Testis (tissue), 3 donors: ENCODE data around the gene RHOF. TPM values are rescaled to one million over a fixed set of nuclear protein-coding genes. Genes with fewer than 3 reads are reported as not detected.
A peak's percentile ranks its signal among the peaks of the same experiment; 100 is the strongest.

Experiments
- DNase-seq: peaks from one replicate; pipeline ENCODE4 v3.0.0-alpha.2; 2019
- H3K27ac ChIP-seq, 2 donors: fragments of 200-600 bp; sonication (generic); one replicate each; pipeline ENCODE4 v1.5.1; 2019
- H3K27me3 ChIP-seq: fragments of 200-600 bp; sonication (generic); one replicate; pipeline ENCODE4 v1.5.1; 2019
- H3K36me3 ChIP-seq: fragments of 200-600 bp; sonication (generic); one replicate; pipeline ENCODE4 v1.5.1; 2017; ENCODE audit warnings: low read depth; ENCODE audit errors: missing control alignments
- H3K4me1 ChIP-seq: fragments of 200-600 bp; sonication (generic); one replicate; pipeline ENCODE4 v1.5.1; 2019
- H3K4me3 ChIP-seq, 2 donors: fragments of 200-600 bp; sonication (generic); one replicate each; pipeline ENCODE4 v1.5.1; 2017 to 2019
- H3K9me3 ChIP-seq: fragments of 200-600 bp; sonication (generic); one replicate; pipeline ENCODE4 v1.5.1; 2017
- CTCF ChIP-seq, 3 experiments: fragments of 450-650 bp in 2 of 3; fragments of 200-600 bp in 1 of 3; sonication (generic) in 1 of 3; IDR thresholded peaks; one replicate each; pipeline ENCODE4 v1.5.1; 2016 to 2019; ENCODE audit warnings: antibody characterized with exemption in 3 of 3, mild to moderate bottlenecking in 2 of 3, moderate library complexity in 1 of 3
- POLR2A ChIP-seq: fragments of 450-650 bp; IDR thresholded peaks from one replicate; pipeline ENCODE4 v1.6.1; 2017; ENCODE audit warnings: antibody characterized with exemption, mild to moderate bottlenecking, moderate library complexity
- WGBS, 2 donors: methylation state at CpG; one replicate each; pipeline ENCODE4 v1.1.5; 2018; 5-methylcytosine and 5-hydroxymethylcytosine counted together
- intact Hi-C: fragments of 100-400 bp; cut with DNase I; formaldehyde crosslinking; loops from one replicate; pipeline ENCODE4 v1.15.1; 2023; ENCODE audit warnings: low total_unique reads
- polyA plus RNA-seq: library from polyadenylated mRNA; stranded (reverse); fragments of 350-450 nt; fragmentation: Illumina TruSeq; extraction: RNeasy Lipid Tissue Mini Kit (QIAGEN cat#74804); gene quantifications from one replicate; pipeline ENCODE4 v1.2.3, GENCODE V29; 2014; ENCODE audit warnings: low read depth, low replicate concordance; ENCODE audit not compliant: insufficient read depth
- total RNA-seq, 2 donors: library from RNA; depleted of rRNA; stranded (reverse); fragments of >200 nt; gene quantifications; one replicate each; pipeline ENCODE4 v1.2.3, GENCODE V29; 2016

Gene RHOF
- total and polyA plus RNA-seq, 3 donors from 2014 or later, result 16.9 to 20.5 (median 18.0) TPM

GRCh38 chr12:121799842-121800693 is 6.6 kb upstream of the RHOF start:
- TF ChIP-seq CTCF (IDR thresholded peaks at IDR 0.05) (no peak), POLR2A (no peak)
- Histone ChIP-seq H3K27ac (peak overlapping the region; percentile 99), H3K4me1 (peaks cover 62% of the 10 kb centered on the region), H3K9me3 (no peaks in the 10 kb centered on the region), H3K36me3 (no peaks in the 10 kb centered on the region), H3K4me3 (peak overlapping the region; percentile 79 to 87), H3K27me3 (no peaks in the 10 kb centered on the region)
- intact Hi-C loops, result no loop called here
- WGBS, 2 donors, result 0% methylated on average over 1 to 74 of the region's 84 CpGs
- peak; percentile 88 for DNase-seq

DNA sequence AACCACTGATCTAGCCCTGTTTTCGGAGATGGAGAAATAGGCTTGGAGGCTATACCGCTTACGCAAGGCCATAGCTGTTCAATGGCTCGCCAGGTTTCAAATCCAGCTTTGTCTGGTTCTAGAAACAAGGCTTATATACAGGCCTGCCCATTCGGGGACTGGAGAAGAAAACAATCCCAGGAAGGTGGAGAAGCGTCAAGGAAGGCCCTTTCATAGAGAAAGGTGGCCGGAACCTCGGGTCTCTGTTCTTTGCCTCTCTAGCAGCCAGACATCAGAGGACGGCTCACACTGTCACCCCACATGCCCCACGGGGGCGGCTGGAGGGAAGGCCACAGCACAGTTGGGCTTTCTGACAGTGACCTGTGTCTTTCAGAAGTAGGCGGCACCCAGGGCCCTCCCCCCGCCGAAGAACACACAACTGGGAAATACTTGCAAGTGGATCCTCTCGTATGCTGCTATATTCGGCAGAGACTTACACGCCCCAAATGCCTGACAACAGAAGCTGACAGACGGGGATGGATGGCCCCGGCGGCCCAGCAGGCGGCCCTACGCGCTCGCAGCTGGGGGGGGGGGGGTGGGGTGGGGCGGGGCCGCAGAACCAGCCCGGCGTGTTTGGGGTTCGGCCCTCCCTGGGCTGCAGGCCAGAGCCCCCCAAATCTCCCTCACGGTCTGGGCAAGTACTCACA is 5.8 kb upstream of the RHOF start:
- TF ChIP-seq POLR2A (no peak), CTCF (IDR thresholded peaks at IDR 0.05) (no peak)
- H3K9me3 ChIP-seq, result no peaks in the 10 kb centered on the region
- intact Hi-C loops, result no loop called here
- no peaks in the 10 kb centered on the region for H3K27me3 ChIP-seq
- no peaks in the 10 kb centered on the region for H3K36me3 ChIP-seq
- peak; percentile 83 for DNase-seq
- H3K4me3 ChIP-seq, result peak overlapping the region; percentile 79 to 87
- H3K4me1 ChIP-seq, result peaks cover 70% of the 10 kb centered on the region
- WGBS, 2 donors, result 15 to 28% methylated on average over 16 to 23 of the region's 30 CpGs
- H3K27ac ChIP-seq, result peak overlapping the region; percentile 99

- H3K4me1 ChIP-seq, result peaks cover 70% of the 10 kb centered on the region
- 46 to 61% methylated on average over 9 to 10 of the region's 10 CpGs for WGBS, 2 donors
- H3K36me3 ChIP-seq, result no peaks in the 10 kb centered on the region
- no peaks in the 10 kb centered on the region for H3K9me3 ChIP-seq
- no peak for DNase-seq
- intact Hi-C loops, result no loop called here
- TF ChIP-seq POLR2A (no peak), CTCF (IDR thresholded peaks at IDR 0.05) (no peak)
- H3K4me3 ChIP-seq, result no peak overlapping the region
- peak overlapping the region; percentile 99 for H3K27ac ChIP-seq
- H3K27me3 ChIP-seq, result no peaks in the 10 kb centered on the region
These were observed 5.3 kb upstream of the RHOF start for GRCh38 chr12:121798787-121799155.

- no peaks in the 10 kb centered on the region for H3K27me3 ChIP-seq
- peak; percentile 80 for DNase-seq
- no peak overlapping the region for H3K4me3 ChIP-seq
- no peaks in the 10 kb centered on the region for H3K36me3 ChIP-seq
- peaks cover 73% of the 10 kb centered on the region for H3K4me1 ChIP-seq
- WGBS, 2 donors, result 19 to 25% methylated on average over 11 to 19 of the region's 19 CpGs
- no peak for TF ChIP-seq POLR2A
- TF ChIP-seq CTCF (IDR thresholded peaks at IDR 0.05), result no peak
- peak overlapping the region; percentile 99 for H3K27ac ChIP-seq
- H3K9me3 ChIP-seq, result no peaks in the 10 kb centered on the region
- intact Hi-C loops, result no loop called here
These were observed 4.7 kb upstream of the RHOF start for GRCh38 chr12:121797937-121798786.
